GM21619 (cell line): ENCODE results near the gene NPR2.

ENCODE experiments used
- ATAC-seq: cut with Tn5 transposase; IDR thresholded peaks from one replicate; pipeline ENCODE4 v1.9.1; 2021; ENCODE audit not compliant: unreplicated experiment

NPR2 gene

DNA sequence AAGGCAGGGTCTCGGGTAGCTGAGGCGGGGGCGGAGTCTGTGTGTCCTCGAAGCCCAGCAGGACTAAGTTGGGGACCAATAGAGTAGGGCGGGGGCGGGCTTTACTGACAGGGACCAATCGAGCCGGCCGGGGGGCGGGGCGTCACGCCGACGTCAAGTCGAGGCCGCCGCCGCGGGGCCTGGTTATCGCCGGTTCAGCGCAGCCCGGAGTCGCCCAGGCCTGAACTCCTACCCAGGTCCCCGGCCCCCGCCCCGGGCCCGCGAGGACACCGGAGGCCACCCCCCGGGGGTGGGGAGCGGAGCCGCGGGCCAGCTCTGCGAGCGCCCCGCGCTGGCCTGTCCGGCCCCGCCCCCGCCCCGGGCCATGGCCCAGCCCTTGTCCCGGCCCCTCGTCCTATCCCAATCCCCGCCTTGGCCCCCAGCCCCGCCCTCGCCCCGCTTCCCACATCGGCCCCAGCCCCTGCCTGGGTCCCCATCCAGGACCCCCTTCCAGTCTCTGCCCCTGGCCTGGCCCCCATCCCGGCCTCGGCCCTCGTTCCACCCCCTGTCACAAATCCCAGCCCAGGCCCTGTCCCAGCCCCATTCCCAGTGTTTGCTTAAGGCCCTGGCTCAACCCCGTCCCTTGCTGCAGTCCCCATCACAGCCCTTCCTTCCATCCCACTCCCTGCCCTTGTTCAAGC is 37.8 kb downstream of the NPR2 start, which contains the start of gene TMEM8B:
TSS of gene TMEM8B (plus strand) at position 145 of the 680 bp plus-strand sequence. CDS start at position 365, 220 bp downstream.
- peak; percentile 69 for ATAC-seq

DNA sequence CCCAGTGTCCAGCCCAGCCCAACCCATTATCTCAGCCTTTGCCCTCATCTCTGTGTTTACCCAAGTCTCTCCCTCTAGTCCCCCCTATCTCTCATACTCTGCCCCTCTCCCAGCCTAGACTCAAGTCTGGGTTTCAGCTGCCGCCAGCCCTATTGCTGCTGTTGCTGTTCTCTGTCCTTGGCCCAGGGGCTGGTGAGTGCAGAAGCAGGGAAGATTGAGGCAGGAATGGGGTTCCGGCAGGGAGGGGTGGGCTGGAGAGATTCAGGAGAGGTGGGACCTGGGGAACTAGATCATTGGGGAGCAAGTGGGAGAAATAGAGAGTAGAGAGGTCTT is 38.3 kb downstream of the NPR2 start:
- ATAC-seq, result no peak

DNA sequence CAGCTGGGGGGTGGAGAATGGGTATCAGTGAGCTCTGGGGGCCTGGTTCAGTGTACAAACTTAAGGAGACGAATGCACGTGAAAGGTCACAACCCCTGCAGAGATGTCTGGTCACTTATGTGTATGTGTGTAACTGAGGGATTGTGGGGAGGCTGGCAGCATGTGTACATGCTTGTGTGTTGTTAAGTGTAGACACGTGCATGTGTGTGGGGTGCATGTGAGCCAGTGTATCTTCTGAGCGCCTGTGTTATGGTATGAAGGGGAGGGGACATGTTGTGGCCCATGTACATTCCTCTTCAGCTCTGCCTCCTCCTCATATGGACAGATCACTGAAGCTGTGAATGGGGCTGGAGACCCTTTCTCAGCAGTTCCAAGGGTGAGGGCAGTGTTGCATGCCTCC is 39.6 kb downstream of the NPR2 start:
- no peak for ATAC-seq

DNA sequence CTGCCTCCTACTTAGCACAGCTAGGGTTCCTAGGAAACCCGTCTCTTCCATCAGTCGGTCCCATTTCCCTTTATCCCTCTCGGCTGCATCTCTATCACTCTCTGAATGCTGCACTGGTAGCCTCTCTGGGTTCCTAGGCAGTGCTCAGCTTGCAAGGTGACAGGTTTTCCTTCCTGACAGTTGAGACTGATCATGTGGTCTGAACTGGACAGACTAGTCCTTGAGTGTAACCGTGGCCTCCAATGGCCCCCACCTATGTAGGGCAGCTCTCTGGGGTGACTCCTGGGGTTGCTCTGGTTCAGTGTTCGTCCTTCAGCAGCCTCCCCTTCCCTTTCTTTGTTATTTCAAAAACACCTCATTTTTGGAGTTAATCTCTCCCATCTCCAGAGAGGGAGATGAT is 41.4 kb downstream of the NPR2 start:
- no peak for ATAC-seq

DNA sequence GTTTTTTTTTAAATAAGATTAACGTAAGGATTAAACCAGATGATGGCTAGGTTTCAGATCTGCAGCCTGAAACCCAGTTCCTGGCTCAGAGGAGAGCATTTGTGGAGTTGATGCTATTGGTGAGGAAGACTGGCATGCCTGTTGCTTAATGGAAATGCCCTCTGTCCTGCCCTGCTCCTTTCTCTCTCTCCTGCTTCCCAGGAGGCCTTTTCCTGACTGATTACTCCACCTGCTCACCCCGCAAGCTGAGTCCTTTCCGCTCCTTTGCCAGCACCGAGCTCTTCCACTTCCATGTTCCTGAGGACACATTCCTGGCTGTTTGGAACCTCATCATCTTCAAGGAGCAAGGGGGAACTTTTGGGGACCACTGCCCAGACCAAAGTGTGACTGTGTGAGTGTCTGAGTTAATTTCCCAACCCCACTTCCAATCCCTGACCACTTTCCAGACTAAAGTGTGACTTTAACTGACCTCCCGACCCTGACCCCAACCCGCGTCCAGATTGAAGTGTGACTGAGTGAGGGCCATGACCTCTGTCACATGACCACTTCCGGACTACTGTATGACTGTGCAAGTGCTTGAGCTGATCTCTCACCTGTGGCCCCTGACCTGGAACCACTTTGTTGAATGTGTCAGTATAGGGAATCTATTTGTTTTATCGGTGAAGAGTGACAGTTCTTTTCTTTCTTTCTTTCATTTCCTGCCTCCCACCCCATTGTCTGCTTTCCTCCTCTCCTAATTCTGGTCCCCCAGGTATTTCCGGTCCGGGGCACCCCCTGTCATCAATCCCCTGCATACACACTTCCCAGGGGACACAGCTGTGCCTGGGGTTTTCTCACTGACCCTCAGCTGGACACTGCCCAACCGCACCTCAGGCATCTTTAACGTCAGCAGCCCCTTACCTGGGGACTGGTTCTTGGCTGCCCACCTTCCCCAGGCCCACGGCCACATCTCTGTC is 43.1 kb downstream of the NPR2 start:
- no peak for ATAC-seq

DNA sequence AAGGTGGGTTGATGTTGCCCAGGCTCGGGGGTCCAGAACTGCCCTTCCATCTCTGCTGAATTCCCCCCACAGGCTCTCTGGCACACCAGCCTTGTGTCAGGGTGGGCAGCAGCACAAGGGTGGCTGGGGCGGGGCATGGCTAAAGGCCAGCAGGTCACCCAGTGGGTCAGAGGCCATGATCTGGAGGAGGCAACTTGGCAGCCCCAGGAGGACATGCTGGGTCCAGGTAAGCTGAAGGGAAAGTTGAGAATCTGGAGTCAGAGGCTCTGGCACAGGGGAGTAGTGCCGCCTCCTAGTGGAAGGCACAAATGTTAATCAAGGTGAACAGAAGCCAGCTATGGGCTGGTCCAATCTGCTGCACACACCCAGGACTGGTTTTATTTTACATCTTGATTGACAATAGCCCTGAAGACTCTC is 43.8 kb downstream of the NPR2 start:
- no peak for ATAC-seq

DNA sequence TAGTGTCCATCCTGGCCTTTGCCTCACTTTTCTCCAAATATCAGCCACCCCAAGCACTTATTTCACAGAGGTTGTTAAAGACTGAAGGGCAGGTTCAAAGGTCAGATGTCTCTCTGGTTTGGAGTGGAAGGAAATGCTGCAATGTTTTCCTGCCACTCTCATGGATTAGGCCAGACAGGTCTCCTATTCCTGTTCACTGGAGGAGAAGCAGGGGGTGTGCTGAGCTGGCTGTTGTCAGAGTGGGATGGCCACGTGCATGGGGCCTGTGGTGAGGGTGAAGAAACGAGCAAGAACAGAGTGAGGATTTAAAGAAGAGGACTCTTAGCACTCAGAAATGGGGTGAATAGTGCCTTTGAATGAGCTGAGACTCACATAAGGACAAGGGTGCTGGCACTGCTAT is 44.4 kb downstream of the NPR2 start:
- ATAC-seq, result no peak

DNA sequence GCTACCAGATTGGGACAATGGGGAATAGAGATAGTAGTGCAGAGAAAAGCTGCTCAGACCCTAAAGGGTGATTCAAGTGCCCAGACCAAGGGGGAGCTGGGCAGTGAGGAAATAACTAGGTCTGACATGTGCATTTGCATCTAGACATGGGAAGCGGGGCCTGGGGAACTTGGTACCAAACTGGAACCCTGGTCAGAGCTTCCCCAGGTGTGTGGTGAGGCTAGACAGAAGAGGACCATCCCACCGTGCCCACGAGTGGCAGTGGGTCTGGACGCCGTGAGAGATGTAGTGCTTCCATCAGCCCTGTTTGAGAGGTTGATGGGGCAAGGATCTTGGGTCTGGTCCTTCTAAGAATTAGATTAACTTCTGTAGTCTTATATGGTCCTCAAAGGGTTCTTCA is 45.2 kb downstream of the NPR2 start:
- ATAC-seq, result no peak

DNA sequence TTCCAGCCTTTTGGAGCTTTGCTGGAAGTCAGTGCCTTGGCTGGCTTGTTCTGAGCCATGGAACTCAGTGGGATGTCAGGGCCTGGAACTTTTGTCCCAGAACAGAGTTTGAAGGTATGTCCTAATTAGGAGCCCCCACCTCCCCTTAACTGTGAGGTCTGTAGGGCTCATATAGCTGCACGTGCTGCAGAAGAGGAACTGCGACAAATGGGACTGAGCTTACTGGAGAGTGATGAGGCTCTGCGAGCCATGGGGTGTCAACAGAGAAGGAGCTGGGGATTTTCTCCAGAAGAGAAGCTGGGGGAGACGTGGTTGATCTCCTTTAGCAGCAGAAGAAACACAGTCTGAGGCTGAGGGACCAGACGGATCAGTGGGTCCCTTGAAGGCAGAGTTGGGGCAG is 48.5 kb downstream of the NPR2 start:
- ATAC-seq, result no peak

DNA sequence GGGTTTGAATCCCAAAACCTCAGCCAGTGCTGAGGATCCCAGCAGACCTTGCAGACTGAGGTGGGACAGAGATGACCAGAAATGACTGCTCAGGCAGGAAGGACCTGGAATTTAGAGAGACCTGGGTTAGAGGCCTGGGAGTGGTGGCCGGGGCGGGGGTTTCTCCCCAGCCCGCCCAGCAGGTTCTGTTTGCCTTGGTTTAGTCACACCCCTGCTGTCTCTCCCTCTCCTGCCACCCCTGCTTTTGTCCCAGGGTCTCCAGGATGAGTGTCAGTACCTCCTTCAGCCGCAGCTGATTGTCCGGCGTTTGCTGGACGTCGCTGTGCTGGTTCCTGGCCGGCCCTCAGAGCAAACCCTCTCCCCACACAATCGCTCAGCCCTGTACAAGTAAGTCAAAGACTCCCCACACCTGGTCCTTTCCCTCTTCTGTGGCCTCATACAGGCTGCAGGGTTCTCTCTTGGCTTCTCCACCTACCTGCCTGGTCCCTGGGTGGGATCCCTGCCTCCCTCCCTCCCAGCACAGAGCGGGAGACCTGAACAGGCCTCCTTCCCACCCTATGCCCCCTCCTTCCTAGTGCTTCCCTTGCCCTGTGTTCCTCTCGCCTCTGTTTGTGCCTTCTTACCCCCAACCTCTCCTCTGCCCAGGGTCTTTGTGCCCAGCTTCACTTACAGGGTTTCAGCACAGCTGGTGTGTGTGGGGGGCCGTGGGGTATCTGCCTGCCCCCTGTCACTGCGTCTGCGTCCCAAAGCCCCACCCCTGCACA is 49.7 kb downstream of the NPR2 start:
- ATAC-seq, result no peak

DNA sequence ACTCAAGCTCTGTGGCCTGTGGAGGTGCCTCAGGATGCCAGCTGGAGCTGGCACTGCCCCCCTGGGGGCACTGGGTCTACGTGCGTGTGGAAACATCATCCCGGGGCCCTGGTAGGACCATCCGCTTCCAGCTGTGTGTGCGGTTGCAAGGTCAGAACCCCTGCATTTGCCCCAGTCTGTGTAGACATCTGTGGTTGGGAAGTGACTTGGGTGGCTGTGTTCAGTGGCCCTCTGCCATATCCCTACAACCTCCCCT is 50.2 kb downstream of the NPR2 start:
- ATAC-seq, result no peak

DNA sequence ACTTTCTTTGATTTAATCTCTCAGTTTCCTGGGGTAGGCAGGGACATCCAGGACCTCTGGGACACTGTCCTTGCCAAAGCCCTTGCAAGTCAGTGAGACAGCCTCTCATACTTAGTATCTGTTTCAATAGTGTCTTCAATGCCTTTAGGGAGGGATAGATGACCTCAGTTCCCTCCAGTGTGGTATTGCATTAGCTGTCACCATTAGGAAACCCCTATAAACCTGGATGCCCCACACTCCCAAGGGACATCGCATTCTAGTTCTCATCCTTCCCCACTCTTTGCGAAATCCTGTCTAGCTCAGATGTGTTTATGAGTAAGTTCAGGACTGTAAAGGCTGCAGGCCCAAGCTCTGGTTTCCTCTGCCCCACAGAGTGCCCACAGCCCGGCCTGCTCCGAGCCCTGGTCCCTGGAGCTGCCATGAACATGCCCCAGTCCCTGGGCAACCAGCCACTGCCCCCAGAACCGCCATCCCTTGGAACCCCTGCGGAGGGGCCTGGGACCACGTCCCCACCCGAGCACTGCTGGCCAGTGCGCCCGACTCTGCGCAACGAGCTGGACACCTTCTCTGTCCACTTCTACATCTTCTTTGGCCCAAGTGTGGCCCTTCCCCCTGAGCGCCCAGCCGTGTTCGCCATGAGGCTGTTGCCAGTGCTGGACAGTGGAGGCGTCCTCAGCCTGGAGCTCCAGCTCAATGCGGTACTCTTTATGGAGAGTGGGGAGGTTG is 50.8 kb downstream of the NPR2 start:
- no peak for ATAC-seq

DNA sequence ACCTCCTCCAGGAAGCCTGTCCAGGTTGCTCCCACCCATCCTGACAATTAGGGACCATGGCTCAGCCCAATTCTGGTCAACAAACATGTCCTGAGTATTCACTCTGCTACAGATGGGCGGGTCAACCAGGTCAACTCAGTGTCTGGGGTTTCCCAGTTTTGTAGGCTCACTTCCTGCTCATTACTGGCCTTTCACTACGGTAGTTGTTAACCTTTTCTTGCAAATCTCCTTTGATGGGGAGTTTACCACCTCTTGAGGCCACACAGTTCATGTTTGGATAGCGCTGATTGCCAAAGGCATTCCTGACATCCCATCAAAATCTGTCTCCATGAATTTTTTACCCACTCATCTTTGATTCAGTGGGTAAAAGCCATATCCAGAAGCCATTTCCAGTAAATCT is 51.4 kb downstream of the NPR2 start:
- ATAC-seq, result peak; percentile 59

DNA sequence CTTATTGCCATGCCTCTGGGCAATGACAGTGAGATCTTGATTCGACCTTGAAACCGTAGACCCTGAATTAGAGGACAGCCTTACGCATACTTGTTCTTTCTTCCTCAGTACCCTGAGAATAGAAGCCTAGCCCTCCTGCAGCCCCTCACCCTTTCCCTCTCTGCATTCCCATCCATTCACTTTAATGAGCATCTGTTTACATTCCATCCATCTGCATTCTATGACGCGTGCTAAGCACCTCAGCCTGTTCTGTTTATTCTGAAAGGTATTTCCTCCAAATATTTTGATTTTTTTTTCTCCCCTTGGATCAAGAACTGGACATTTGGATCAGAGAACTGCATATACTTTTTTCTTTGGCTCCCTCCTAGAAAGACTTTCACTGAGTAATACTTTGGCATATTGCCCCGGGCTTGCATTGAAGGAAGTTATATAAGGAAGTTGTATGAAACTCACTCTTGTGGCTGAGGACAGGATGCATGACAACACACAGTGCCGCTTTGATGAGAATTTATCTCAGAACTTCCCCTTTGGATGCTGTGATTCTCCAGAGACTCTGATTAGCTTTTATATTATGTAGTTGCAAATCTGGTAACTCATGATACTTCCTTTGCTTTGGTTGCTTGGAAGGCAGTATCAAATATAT is 53.4 kb downstream of the NPR2 start:
- ATAC-seq, result no peak

DNA sequence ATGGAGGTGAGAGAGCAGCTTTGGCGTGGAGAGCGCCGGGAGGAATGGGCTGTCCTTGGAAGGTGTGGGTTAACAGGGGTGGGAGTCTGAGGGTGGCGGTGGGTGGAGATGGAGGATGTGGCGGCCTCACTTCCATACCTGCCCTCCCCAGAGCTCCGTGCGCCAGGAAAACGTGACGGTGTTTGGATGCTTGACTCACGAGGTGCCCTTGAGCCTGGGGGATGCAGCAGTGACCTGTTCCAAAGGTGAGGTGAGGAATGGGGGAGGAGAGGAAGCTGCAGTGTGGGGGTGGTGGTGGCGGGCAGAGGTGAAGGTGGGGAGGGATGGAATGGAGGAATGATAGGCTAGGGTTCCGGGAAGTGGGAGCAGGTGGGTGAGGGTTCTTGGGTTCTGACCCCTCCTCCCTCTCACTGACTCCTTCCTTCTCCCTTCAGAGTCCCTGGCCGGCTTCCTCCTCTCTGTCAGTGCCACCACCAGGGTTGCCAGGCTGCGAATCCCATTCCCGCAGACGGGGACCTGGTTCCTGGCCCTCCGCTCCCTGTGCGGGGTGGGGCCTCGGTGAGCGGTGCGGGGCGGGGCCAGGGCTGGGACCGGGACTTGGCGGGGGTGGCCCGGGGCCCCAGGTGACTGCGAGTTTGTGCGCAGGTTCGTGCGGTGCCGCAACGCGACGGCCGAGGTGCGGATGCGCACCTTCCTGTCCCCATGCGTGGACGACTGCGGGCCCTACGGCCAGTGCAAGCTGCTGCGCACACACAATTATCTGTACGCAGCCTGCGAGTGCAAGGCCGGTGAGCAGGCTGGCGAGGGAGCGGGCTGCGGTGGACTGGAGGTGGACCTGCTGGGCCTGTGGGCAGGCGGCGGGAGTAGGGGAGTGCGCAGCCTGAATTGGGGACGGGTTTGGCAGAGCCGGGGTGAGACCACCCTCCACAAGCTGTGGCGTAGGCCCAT is 54.7 kb downstream of the NPR2 start:
- ATAC-seq, result no peak

DNA sequence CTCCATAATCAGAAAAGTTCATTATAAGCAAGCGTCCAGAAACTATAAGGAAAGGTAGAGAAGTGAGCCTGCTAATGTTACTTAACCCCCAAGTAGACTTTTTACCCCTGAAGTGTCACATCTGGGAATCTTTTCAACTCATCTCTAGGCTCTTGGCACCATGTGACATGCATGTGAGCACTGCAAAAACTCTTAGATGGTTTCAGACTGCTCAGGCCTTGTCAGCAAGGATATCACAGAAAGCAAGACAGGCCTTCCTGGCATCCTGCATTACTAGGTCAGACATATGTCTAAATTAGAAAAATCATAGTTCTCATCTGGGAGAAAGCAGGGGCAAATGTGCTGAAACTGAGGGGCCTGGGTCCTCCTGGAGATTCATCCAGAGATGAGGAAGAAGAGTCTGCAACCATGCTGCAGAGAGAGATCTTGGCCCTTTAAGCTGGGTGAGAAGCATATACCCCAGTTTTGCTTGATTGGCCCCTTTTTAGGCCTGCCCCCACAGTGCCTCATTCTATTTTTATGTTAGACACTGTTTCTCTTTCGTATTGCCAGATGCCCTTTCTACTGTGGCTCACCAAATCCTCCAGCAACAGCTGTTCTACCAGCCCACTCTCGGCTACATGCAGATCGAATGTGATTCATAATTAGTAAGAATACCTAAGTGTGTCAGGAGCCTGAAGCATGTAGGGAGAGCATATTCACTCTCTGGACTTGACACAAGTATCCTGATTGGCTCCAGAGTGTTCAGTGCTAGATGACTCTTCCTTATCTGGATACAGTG is 56.6 kb downstream of the NPR2 start:
- peak; percentile 96 for ATAC-seq

DNA sequence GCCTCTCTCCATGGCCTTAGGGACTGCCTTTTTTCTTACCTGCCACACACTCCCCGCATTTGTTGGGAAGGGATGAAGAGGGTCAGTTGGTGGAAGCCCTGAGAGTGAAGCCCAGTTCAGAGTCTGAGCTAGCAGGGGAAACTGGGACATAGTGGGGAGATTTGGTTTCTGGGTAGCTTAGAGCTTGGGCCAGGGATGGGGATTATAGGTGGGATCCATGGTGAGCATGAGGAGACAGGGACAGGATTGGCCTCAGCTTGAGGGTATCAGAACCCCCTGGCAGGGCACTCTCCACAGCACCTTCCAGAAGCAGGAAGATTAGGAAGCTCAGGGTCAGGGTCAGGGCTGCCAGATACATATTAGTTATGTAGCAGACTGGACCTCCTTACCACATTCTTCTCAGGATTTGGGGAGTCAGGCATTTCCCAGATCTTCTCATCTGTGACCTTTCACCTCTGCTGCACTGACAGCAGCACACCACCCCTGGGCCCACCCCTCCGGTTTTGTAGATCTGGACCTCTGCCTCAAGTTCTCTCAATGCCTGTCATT is 61.0 kb downstream of the NPR2 start:
- ATAC-seq, result no peak
